Kidney (tissue), 14 donors: ENCODE measurements around the gene PGAP6. TPM values are rescaled to one million over a fixed set of nuclear protein-coding genes. Genes with fewer than 3 reads are reported as not detected.

Experiments used
- DNase-seq, 5 donors: peaks; one replicate each; pipeline ENCODE4 v3.0.0-alpha.2; 2013 to 2020
- FAIRE-seq: peaks from 2 replicates; lab custom pipeline; 2012; peaks lifted over from hg19 to GRCh38; lab: Jason Lieb, UNC
- H3K27ac ChIP-seq, 2 donors: one replicate each; pipeline ENCODE4 v1.7.0; 2013; ENCODE audit warnings: low read depth in 2 of 2, low read length in 2 of 2, inconsistent platforms in 1 of 2
- H3K27me3 ChIP-seq: one replicate; pipeline ENCODE4 v1.7.1; 2013; ENCODE audit warnings: low read length, inconsistent platforms; ENCODE audit not compliant: control insufficient read depth, insufficient read depth
- H3K36me3 ChIP-seq, 3 donors: one replicate each; pipeline versions ENCODE4 v1.7.0 to v1.7.1; 2013; ENCODE audit warnings: low read length in 3 of 3, control low read depth in 1 of 3, inconsistent platforms in 1 of 3; ENCODE audit not compliant: insufficient read depth in 3 of 3, control insufficient read depth in 2 of 3
- H3K4me1 ChIP-seq, 3 donors: one replicate each; pipeline versions ENCODE4 v1.7.0 to v1.7.1; 2013; ENCODE audit warnings: low read length in 3 of 3, inconsistent platforms in 1 of 3, low read depth in 1 of 3; ENCODE audit not compliant: control insufficient read depth in 2 of 3, insufficient read depth in 2 of 3
- H3K4me3 ChIP-seq, 3 donors: one replicate each; pipeline versions ENCODE4 v1.7.0 to v1.8.1; 2013; ENCODE audit warnings: low read length in 3 of 3, control low read depth in 1 of 3, inconsistent platforms in 1 of 3
- H3K9ac ChIP-seq, 3 donors: one replicate each; pipeline versions ENCODE4 v1.7.0 to v1.7.1; 2013; ENCODE audit warnings: low read length in 3 of 3, control low read depth in 1 of 3, inconsistent platforms in 1 of 3
- H3K9me3 ChIP-seq, 3 donors: one replicate each; pipeline versions ENCODE4 v1.7.0 to v1.7.1; 2013; ENCODE audit warnings: low read length in 3 of 3, control low read depth in 1 of 3, inconsistent platforms in 1 of 3; ENCODE audit not compliant: control insufficient read depth in 2 of 3, insufficient read depth in 1 of 3
- CTCF ChIP-seq: IDR thresholded peaks from 3 replicates; pipeline ENCODE4 v1.5.1; 2012; ENCODE audit warnings: mild to moderate bottlenecking, moderate library complexity, borderline replicate concordance; ENCODE audit not compliant: insufficient read depth; ENCODE audit errors: extremely low read depth
- intact Hi-C: fragments of 100-400 bp; cut with DNase I; formaldehyde crosslinking; loops from one replicate; pipeline ENCODE4 v1.11.1; 2022
- polyA plus RNA-seq: library from polyadenylated mRNA; stranded (reverse); fragments of 350-450 nt; fragmentation: Illumina TruSeq; extraction: RNeasy Lipid Tissue Mini Kit (QIAGEN cat#74804); gene quantifications from one replicate; pipeline ENCODE4 v1.2.3, GENCODE V29; 2014; ENCODE audit warnings: low read depth, low replicate concordance; ENCODE audit not compliant: insufficient read depth
- total RNA-seq: library from RNA; stranded (reverse); fragmentation: NEBNext Ultra II Directional; extraction: Animal tissue kit (Norgen Biotek cat#: 25700); gene quantifications from one replicate; pipeline ENCODE4 v1.2.1, GENCODE V29; 2021
- donor health status: control.
- donor health status: control.
- donor health status: control.
- donor health status: control.
- donor health status: control.
- donor health status: DM: yes; HTN: yes; CAD: no.
- donor health status: Normal renal cell carcinoma (clear cell type).

PGAP6 gene
- total and polyA plus RNA-seq, 2 donors from 2014 or later = 65.0 to 144 TPM

GRCh38 chr16:370443-370842 is 11.3 kb downstream of the PGAP6 start, which contains the start of gene MRPL28:
MRPL28 (minus strand) TSS chr16:370538; CDS start chr16:370218, 320 bp downstream.
- FAIRE-seq (peak; percentile 95), DNase-seq (peak; percentile 96 to 97 (median 97))
- Histone ChIP-seq H3K9me3 (no peaks in the 10 kb centered on the region), H3K4me3 (peak within 1 kb of the TSS in 2 of 3 donors; percentile 24 to 56), H3K4me1 (peaks cover 0 to 9% (median 0%) of the 10 kb centered on the region in 3 donors), H3K27ac (no peak within 1 kb of the TSS), H3K9ac (peak within 1 kb of the TSS in 2 of 3 donors; percentile 34 to 43), H3K36me3 (peaks cover 0 to 18% (median 0%) of the 10 kb centered on the region in 3 donors), H3K27me3 (no peaks in the 10 kb centered on the region)
- intact Hi-C loops = no loop called here
- TF ChIP-seq CTCF = no peak

GRCh38 chr16:369866-370436 is 11.8 kb downstream of the PGAP6 start:
- Histone ChIP-seq H3K4me1 (peaks cover 0 to 9% (median 0%) of the 10 kb centered on the region in 3 donors), H3K27ac (no peak overlapping the region), H3K27me3 (no peaks in the 10 kb centered on the region), H3K9me3 (no peaks in the 10 kb centered on the region), H3K9ac (no peak overlapping the region), H3K36me3 (peaks cover 0 to 17% (median 0%) of the 10 kb centered on the region in 3 donors), H3K4me3 (peak overlapping the region in 2 of 3 donors; percentile 24 to 56)
- TF ChIP-seq CTCF = no peak
- intact Hi-C loops = no loop called here
- FAIRE-seq (no peak), DNase-seq (peak in 2 of 5 donors; percentile 65 to 76)

- no peak overlapping the region for H3K9ac ChIP-seq
- no peak overlapping the region for H3K27ac ChIP-seq
- peaks cover 0 to 15% (median 0%) of the 10 kb centered on the region in 3 donors for H3K4me1 ChIP-seq
- no peak for TF ChIP-seq CTCF
- DNase-seq = peak in 1 of 5 donors; percentile 51
- no peaks in the 10 kb centered on the region for H3K9me3 ChIP-seq
- no peak for FAIRE-seq
- no peaks in the 10 kb centered on the region for H3K27me3 ChIP-seq
- H3K36me3 ChIP-seq = peaks cover 0 to 12% (median 0%) of the 10 kb centered on the region in 3 donors
- intact Hi-C loops = no loop called here
- peak overlapping the region in 1 of 3 donors; percentile 56 for H3K4me3 ChIP-seq
These were observed 12.4 kb downstream of the PGAP6 start for GRCh38 chr16:369275-369865.
